ENCODE results near the gene AP1M2. TPM values are rescaled to one million over a fixed set of nuclear protein-coding genes. Genes with fewer than 3 reads are reported as not detected.

The AP1M2 gene
- polyA plus RNA-seq, 2 of the 4 experiments (the other 2 are of a cell fraction): 17.4 to 53.1 TPM

DNA sequence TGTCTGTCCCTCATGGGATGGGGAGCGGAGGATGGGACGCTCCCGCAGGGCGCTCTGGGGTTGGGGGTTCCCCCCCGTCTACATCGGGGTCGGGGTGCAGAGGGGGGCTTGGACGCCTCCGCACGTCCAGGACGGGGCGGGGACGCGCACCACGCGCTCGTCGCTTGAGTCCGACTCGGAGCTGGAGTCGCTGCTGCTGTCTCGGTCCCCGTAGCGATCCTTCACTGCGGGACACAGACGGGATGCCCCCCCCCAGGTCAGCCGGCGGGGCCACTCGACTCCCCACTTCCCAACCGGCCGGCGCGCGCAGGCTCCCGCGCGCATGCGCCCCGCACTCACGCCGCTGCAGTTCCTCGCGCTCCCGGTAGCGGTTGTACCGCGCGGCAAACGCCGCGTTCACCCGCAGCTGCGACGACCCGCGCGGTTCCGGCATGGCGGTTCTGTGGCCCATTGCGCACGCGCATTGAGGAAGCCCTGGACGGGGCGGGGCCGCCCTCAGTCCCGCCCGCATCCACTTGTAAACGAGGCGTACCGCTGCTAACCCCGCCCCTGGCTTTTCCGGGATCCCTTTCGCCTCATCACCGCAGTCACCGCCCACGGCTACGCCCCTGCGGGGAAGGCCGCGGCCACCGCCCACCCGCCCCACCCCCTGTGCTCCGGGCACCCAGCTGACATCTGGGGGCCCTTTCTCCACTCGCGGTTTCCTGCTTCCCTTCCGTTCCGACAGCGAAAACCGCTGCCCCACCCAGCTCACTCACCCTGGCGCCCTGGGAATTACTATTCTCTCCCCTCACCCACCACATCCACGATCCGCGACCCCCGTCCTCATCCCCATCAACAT is 21.3 kb downstream of the AP1M2 start, which contains the start of gene KRI1 (continued):
- TF ChIP-seq, protein P1, sequence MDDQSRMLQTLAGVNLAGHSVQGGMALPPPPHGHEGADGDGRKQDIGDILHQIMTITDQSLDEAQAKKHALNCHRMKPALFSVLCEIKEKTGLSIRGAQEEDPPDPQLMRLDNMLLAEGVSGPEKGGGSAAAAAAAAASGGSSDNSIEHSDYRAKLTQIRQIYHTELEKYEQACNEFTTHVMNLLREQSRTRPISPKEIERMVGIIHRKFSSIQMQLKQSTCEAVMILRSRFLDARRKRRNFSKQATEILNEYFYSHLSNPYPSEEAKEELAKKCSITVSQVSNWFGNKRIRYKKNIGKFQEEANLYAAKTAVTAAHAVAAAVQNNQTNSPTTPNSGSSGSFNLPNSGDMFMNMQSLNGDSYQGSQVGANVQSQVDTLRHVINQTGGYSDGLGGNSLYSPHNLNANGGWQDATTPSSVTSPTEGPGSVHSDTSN (IDR thresholded peaks at IDR 0.05): no peak
- TF ChIP-seq PHF8 (IDR thresholded peaks at IDR 0.05; ENCODE audit: borderline replicate concordance, low read depth): 0 out of 2 replicates have a peak, but pooled peaks have one; percentile 20
- TF ChIP-seq MAFK (IDR thresholded peaks at IDR 0.05; ENCODE audit: partially characterized antibody): no peak
- TF ChIP-seq CBX2 (IDR thresholded peaks at IDR 0.05; ENCODE audit: borderline replicate concordance, low read depth): no peak

DNA sequence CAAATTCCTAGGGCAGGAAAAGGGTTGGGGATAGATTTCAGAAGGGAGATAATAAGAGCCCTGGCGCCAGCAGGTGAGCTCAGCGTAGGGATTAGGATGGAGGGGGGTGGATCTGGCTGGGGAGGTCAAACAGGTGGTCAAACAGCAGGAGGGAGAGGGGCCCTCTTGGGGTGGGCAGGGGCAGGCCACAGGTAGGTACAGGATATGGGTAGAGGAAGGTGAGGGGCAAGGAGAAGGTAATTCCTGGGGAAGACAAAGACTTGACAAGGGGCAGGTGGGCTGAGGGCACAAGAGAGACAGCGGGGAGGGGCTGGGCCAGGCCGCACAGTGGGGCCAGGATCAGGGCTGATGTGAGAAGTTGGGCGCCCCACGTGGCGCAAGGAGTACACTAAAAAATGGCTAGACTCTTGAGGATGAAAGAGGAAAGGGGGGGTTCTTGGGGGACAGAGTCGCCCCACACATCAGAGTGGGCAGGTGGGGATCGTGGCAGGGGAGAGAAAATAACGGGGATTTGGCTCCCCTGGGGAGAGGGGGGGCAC is 22.0 kb downstream of the AP1M2 start:
- WGBS (ENCODE audit: missing lambda C conversion rate): 33% methylated on average over 8 of the region's 10 CpGs
- no peak for FAIRE-seq
- ATAC-seq: peak; percentile 32 to 38; a peak in 3 of 6 replicates
- ChIA-PET POLR2A (no interaction called here), CTCF (interaction anchor here (0.6 to 3.0 kb wide), 2 partner anchors 57 to 59 kb away, joined by 3 to 11 read pairs; no protein-coding TSS in a partner anchor)
- Histone ChIP-seq H3K27ac (peak overlapping the region; percentile 81 to 96), H3K4me3 (peak overlapping the region; percentile 75), H3K4me1 (peaks cover 25% of the 10 kb centered on the region), H3K9me3 (no peaks in the 10 kb centered on the region), H3K4me2 (peak overlapping the region; percentile 86)
- no peak for TF ChIP-seq PHF8 (IDR thresholded peaks at IDR 0.05; ENCODE audit: borderline replicate concordance, low read depth)
- TF ChIP-seq, protein P2, sequence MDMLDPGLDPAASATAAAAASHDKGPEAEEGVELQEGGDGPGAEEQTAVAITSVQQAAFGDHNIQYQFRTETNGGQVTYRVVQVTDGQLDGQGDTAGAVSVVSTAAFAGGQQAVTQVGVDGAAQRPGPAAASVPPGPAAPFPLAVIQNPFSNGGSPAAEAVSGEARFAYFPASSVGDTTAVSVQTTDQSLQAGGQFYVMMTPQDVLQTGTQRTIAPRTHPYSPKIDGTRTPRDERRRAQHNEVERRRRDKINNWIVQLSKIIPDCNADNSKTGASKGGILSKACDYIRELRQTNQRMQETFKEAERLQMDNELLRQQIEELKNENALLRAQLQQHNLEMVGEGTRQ (IDR thresholded peaks at IDR 0.05): peak; percentile 2; the same call in 1 of the 2 replicates
- peak; percentile 44 to 67 for DNase-seq (ENCODE audit: low read depth in 1 of 2, low spot score in 1 of 2)

DNA sequence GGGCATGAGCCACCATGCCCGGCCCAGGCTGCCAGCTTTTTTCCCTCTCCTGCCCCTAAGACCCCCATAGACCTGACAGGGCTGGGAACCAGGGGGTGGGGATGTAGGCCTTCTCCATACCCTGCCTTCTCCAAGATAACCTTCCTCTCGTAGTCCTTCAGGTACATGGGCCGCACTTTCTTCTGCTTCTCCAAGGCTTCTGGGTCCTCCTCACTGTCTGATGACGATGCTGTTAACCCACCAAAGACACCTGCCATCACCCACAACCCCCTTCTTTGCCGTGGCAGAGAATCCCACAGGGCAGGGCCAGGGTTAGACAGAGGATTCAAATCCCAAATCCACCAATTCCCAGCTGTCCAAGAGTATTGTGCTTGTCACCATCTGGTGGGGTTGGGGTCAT is 24.5 kb downstream of the AP1M2 start:
- POLR2A ChIA-PET: no interaction called here
- 90% methylated on average over 5 of the region's 5 CpGs for WGBS (ENCODE audit: missing lambda C conversion rate)
- no peak for ATAC-seq
- Histone ChIP-seq H3K9me3 (no peaks in the 10 kb centered on the region), H3K4me2 (no peak overlapping the region), H3K4me3 (no peak overlapping the region), H3K27ac (no peak overlapping the region), H3K4me1 (peaks cover 14% of the 10 kb centered on the region; the same call in 2 of the 3 replicates)
- no peak for DNase-seq (ENCODE audit: low read depth in 1 of 2, low spot score in 1 of 2)
- CTCF ChIA-PET: interaction anchor here (1.6 to 1.8 kb wide), 2 partner anchors 52 to 137 kb away, joined by 5 read pairs; no protein-coding TSS in a partner anchor
- FAIRE-seq: no peak
- TF ChIP-seq, protein P1 (IDR thresholded peaks at IDR 0.05): no peak
- TF ChIP-seq JUNB (IDR thresholded peaks at IDR 0.05) (no peak), RFX5 (IDR thresholded peaks at IDR 0.05) (no peak), ZNF302 (CRISPR knock-in tag; IDR thresholded peaks at IDR 0.05) (no peak), NFE2L2 (conservative IDR thresholded peaks at IDR 0.05; ENCODE audit: low read length) (no peak)
- TF ChIP-seq, protein P2 (IDR thresholded peaks at IDR 0.05): no peak

DNA sequence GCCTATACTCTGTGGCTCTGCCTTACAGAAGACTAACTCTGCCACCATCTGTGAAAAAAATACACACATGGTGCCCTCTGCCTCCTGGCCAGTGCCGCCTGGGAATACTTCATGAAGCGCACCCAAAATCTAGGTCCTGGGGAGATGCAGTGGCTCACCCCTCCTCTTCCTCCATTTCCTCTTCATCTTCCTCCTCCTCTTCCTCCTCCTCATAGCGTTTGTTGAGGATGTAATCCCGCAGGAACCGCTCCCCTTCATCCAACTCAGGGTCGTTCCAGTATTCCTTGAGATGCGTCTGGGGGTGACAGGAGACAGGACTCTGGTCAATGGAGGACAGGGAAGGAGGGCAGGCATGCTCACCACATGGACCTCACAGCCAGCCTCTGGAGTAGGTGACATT is 27.0 kb downstream of the AP1M2 start:
- FAIRE-seq (no peak), DNase-seq (ENCODE audit: low read depth in 1 of 2, low spot score in 1 of 2) (no peak), ATAC-seq (no peak)
- ChIA-PET POLR2A (no interaction called here), CTCF (interaction anchor here (1.2 kb wide), 1 partner anchor 76 kb away, joined by 5 read pairs; no protein-coding TSS in a partner anchor)
- Histone ChIP-seq H3K4me2 (no peak overlapping the region), H3K4me3 (no peak overlapping the region), H3K27ac (no peak overlapping the region), H3K9me3 (no peaks in the 10 kb centered on the region), H3K4me1 (peaks cover 6% of the 10 kb centered on the region; the same call in 1 of the 3 replicates)
- TF ChIP-seq JUN (IDR thresholded peaks at IDR 0.05): no peak
- no peak for TF ChIP-seq EHF (CRISPR knock-in tag; IDR thresholded peaks at IDR 0.05)
- no peak for TF ChIP-seq SMC3 (IDR thresholded peaks at IDR 0.05)
- TF ChIP-seq EHMT2 (IDR thresholded peaks at IDR 0.05; ENCODE audit: low read depth): no peak
- TF ChIP-seq HOXB13 (CRISPR knock-in tag; IDR thresholded peaks at IDR 0.05; ENCODE audit: low read depth): no peak
- TF ChIP-seq CEBPB (IDR thresholded peaks at IDR 0.05): no peak
- TF ChIP-seq HDAC2 (IDR thresholded peaks at IDR 0.05): no peak
- TF ChIP-seq KDM5A (IDR thresholded peaks at IDR 0.05): no peak
- TF ChIP-seq EP300 (IDR thresholded peaks at IDR 0.05): no peak
- TF ChIP-seq NR3C1 (IDR thresholded peaks at IDR 0.05): no peak
- TF ChIP-seq TFCP2L1 (CRISPR knock-in tag; IDR thresholded peaks at IDR 0.05): no peak
- no peak for TF ChIP-seq CHD2 (IDR thresholded peaks at IDR 0.05; ENCODE audit: low read length, partially characterized antibody)
- WGBS (ENCODE audit: missing lambda C conversion rate): 95% methylated on average over 7 of the region's 7 CpGs
